HAP-1 (cell line): ENCODE data around the gene GNG7.
"Not testable (repeated sequence)": the region's sequence is repeated elsewhere in the genome, so short reads cannot be mapped to it uniquely, and the experiment has no call there.

Experiments
- DNase-seq, 2 experiments: peaks; one replicate each; pipeline ENCODE4 v3.0.0-alpha.2; 2016 to 2020; ENCODE audit warnings: low spot score in 2 of 2
- H3K27me3 ChIP-seq: fragments of 250-450 bp; sonication (Bioruptor Pico); 2 replicates; pipeline ENCODE4 v1.5.1; 2020; ENCODE audit warnings: low read depth, mild to moderate bottlenecking, moderate library complexity
- H3K36me3 ChIP-seq: fragments of 250-450 bp; sonication (Bioruptor Pico); replicated peaks from 2 replicates; pipeline ENCODE4 v1.5.1; 2020; ENCODE audit warnings: mild to moderate bottlenecking
- H3K4me1 ChIP-seq: fragments of 250-450 bp; sonication (Bioruptor Pico); 2 replicates; pipeline ENCODE4 v1.5.1; 2020; ENCODE audit warnings: mild to moderate bottlenecking
- H3K4me3 ChIP-seq: fragments of 250-450 bp; sonication (Bioruptor Pico); 2 replicates; pipeline ENCODE4 v1.5.1; 2020; ENCODE audit warnings: mild to moderate bottlenecking, moderate library complexity
- H3K9me3 ChIP-seq: fragments of 250-450 bp; sonication (Bioruptor Pico); 2 replicates; pipeline ENCODE4 v1.5.1; 2020; ENCODE audit warnings: mild to moderate bottlenecking, moderate library complexity
- in situ Hi-C: fragments of 300-500 bp; cut with MboI; formaldehyde crosslinking; loops from 3 replicates; pipeline ENCODE4 v1.14.3; 2020; ENCODE audit warnings: low sequenced_read_pairs, inconsistent platforms, mixed read lengths

GNG7 gene

DNA sequence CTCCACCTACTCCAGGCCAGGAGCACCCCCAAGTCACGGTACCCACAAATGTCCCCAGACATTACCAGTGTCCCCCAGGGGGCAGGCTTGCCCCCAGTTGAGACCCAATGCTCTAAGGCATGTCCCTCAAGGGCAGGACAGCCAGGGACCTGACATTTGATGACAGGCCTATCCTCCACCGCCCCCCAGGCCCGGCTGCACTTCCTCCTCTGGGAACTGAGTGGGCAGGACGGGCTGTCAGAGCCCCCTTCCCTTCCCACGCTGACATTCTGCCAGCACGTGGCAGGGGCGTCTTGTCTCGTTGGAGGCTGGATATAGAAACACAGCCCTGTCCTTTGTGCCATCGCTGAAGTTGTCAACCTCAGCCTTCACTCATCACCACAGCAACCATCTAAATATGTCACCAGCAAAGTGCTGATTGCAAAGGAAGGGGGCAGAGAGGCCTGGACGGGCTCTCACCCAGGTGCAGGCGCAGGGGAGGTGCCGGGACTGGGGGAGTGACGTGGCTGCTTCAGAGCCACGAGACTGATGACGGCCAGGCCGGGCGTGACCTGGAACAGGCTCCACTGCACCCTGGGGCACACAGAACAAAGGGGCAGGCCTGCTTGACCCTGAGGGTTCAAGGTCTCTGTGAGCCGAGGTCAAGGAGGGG lies 38.4 kb downstream of the GNG7 start:
- Histone ChIP-seq H3K9me3 (peaks cover 5% of the 10 kb centered on the region), H3K27me3 (no peaks in the 10 kb centered on the region), H3K4me3 (no peak overlapping the region), H3K36me3 (no peaks in the 10 kb centered on the region), H3K4me1 (no peaks in the 10 kb centered on the region)
- DNase-seq, result no peak
- in situ Hi-C loops, result no loop called here

DNA sequence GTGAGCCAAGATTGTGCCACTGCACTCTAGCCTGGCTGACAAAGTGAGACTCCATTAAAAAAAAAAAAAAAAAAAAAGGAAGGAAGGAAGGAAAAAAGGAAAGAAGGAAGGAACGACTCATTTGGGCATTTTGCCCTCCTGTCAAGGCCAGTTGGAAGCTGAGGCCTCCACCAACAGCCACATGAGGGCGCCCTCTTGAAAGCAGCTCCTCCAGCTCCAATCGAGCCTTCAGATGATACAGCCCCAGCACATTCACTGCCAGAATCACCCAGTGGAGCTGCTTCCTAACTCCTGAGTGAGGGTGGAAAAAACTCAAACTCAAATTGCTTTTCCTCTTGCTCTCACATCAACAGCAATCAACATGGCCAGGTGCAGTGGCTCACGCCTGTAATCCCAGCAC lies 40.9 kb downstream of the GNG7 start:
- H3K4me1 ChIP-seq, result no peaks in the 10 kb centered on the region
- no peaks in the 10 kb centered on the region for H3K36me3 ChIP-seq
- DNase-seq, result peak in 1 of 2 experiments; percentile 34
- in situ Hi-C loops, result no loop called here
- H3K4me3 ChIP-seq, result no peak overlapping the region
- peaks cover 5% of the 10 kb centered on the region for H3K9me3 ChIP-seq
- H3K27me3 ChIP-seq, result no peaks in the 10 kb centered on the region

DNA sequence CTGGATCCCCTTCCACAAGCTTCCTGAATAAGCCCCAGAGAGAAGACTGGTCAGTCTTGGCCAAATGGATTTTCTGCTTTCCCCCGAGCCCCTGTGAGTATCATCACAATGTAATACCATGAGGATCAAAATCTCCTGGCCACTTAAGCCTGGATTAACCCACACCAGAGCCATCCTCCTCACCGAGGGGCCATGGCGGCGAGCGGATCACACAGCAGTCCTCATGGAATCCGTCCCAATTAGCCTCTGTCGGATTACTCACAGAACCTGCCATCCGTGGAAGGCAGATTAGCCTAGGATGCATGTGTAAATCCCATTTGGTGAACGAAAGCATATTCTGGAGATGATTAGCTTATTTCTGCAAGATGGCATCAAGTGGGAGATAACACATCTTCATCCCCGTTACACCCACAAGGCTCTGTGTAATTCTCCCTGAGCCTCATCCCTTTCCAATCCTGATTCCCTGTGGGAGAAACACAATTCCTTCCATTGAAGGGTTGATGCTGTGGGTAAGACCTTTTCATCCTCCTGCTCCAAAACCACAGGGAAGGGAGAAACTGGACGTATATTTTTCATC lies 42.5 kb downstream of the GNG7 start:
- H3K9me3 ChIP-seq, result peaks cover 5% of the 10 kb centered on the region
- DNase-seq, result no peak
- H3K36me3 ChIP-seq, result no peaks in the 10 kb centered on the region
- no peaks in the 10 kb centered on the region for H3K4me1 ChIP-seq
- H3K4me3 ChIP-seq, result no peak overlapping the region
- in situ Hi-C loops, result no loop called here
- H3K27me3 ChIP-seq, result no peaks in the 10 kb centered on the region

DNA sequence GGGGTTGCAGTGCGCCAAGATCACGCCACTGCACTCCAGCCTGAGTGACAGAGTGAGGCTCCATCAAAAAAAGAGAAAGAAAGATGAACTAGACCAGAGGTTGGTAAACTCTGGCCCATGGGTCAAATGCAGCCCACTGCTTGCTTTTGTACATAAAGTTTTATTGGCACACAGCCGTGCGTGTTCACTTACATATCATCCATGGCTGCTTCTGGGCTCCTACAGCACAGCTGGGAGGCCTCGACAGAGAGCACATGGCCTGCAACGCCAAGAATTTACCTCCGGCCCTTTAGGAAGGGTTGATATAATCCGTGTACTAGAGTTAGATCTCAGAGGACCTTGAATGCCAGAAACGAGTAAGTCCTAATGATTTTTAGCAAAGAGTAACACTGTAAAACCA lies 46.0 kb downstream of the GNG7 start:
- in situ Hi-C loops, result no loop called here
- H3K9me3 ChIP-seq, result no peaks in the 10 kb centered on the region

DNA sequence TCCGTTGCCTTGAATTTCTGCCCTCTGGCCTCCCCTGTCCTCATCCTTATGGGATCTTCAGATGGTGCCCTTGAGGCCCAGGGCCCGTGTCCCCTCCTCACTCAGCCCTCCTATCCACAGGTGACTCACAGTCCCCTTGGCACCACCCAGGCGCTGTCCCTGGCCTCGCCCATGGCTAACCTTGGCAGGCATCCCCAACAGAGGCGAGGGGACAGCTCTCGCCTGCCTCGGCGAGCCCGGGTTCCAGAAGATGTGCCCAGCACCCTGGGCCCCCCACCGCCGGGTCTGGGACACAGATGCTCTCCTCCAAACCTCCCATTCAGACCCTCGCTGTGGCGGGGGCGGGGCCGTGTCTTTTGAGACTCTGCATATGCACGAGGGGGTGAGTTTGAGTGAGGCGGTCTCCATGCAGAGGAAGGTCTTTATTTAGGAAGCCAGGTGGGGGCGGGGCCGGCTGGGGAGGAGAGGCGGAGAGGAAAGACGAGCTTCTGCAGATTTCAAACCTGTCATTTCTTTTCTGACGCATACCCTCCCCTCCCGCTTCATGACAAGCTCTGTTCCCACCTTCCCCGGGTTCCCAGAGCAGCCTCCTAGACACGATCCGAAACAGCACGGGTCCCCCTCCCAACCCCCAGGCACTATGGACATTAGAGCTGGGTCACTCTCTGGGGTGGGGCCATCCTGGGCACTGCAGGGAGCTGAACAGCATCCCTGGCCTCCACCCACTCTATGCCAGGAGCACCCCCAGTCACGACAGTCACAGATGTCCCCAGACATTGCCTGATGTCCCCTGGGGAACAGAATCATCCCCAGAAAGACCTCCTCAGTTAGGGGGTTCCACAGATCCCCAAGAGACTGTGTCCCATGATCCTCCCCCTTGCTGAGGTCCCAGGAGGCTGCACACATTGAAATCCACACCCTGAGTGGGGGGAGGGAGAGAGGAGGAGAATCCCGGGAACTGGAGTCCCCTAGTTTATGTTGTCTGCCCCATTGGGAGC lies 48.5 kb downstream of the GNG7 start:
- H3K9me3 ChIP-seq, result no peaks in the 10 kb centered on the region
- H3K36me3 ChIP-seq, result no peaks in the 10 kb centered on the region
- in situ Hi-C loops, result no loop called here
- DNase-seq, result peak in 1 of 2 experiments; percentile 22
- H3K4me3 ChIP-seq, result no peak overlapping the region
- H3K27me3 ChIP-seq, result no peaks in the 10 kb centered on the region
- no peaks in the 10 kb centered on the region for H3K4me1 ChIP-seq

More for the DNA sequence above, 46.0 kb downstream of the GNG7 start:
- no peaks in the 10 kb centered on the region for H3K4me1 ChIP-seq
- H3K27me3 ChIP-seq, result no peaks in the 10 kb centered on the region
- DNase-seq, result no peak
- no peak overlapping the region for H3K4me3 ChIP-seq
- no peaks in the 10 kb centered on the region for H3K36me3 ChIP-seq

DNA sequence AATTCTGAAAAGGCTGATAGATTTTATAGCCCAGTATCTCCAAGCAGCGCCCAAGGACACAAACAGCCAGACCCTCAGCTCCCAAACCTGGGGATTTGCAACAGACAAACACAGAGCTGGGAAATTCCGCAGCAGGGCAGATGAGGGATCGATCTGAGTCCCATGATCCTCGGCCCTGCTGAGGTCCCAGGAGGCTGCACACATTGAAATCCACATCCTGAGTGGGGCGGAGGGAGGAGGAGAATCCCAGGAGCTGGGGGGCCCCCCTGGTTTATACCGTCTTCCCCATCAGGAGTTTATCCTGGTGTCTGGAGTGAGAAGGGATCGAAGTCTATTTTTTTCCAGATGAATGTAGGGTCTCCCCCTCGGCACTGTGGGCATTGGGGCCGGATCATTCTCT lies 49.3 kb downstream of the GNG7 start:
- Histone ChIP-seq H3K36me3 (no peaks in the 10 kb centered on the region), H3K27me3 (no peaks in the 10 kb centered on the region), H3K9me3 (no peaks in the 10 kb centered on the region), H3K4me1 (no peaks in the 10 kb centered on the region), H3K4me3 (no peak overlapping the region)
- no peak for DNase-seq
- in situ Hi-C loops, result no loop called here

DNA sequence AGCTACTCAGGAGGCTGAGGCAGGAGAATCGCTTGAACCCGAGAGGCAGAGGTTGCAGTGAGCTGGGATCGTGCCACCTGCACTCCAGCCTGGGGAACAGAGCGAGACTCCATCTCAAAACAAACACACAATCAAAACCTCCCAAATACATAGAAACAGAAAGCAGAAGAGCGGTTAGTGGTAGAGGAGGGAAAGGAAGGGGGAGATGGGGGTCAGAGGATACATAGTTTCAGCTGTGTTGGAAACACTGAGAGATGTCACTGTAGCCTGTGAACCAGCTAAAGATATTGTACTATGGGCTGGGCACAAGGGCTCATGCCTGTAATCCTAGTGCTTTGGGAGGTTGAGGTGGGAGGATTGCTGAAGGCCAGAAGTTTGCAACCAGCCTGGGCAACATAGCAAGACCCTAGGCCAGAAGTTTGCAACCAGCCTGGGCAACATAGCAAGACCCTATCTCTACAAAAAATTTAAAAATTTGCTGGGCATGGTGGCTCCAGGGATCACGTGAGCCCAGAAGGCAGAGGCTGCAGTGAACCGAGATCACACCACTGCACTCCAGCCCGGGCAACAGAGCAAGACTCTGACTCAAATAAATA lies 49.9 kb downstream of the GNG7 start:
- Histone ChIP-seq H3K4me3 (no peak overlapping the region), H3K36me3 (no peaks in the 10 kb centered on the region), H3K27me3 (no peaks in the 10 kb centered on the region), H3K9me3 (no peaks in the 10 kb centered on the region), H3K4me1 (no peaks in the 10 kb centered on the region)
- in situ Hi-C loops, result no loop called here
- no peak for DNase-seq

DNA sequence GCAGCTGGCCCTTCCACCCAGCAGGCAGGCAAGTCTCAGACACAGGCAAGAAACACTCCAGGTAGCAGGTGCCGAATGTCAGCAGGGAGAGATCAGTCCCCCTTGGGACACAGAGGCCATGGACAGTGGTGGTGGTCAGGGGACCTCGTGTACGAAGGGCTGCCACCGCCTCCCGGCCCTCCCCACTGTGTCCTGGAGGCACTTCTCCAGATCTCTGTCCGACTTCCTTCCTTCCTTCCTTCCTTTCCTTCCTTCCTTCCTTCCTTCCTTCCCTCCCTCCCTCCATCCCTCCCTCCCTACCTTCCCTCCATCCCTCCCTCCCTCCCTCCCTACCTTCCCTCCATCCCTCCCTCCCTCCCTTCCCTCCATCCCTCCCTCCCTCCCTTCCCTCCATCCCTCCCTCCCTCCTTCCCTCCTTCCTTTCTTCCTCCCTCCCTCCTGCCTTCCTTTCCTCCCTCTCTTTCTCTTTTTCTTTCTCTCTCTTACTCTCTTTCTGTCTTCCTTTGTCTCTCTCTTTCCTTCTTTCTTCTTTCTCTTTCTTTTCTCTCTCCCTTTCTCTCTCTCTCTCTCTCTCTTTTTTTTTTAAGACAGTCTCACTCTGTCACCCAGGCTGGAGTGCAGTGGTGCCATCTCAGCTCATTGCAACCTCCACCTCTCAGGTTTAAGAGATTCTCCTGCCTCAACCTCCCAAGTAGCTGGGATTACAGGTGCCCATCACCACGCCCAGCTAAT lies 51.3 kb downstream of the GNG7 start:
- H3K36me3 ChIP-seq, H3K4me1 ChIP-seq, in situ Hi-C loops, H3K4me3 ChIP-seq, DNase-seq, H3K9me3 ChIP-seq, H3K27me3 ChIP-seq: not testable (repeated sequence)

DNA sequence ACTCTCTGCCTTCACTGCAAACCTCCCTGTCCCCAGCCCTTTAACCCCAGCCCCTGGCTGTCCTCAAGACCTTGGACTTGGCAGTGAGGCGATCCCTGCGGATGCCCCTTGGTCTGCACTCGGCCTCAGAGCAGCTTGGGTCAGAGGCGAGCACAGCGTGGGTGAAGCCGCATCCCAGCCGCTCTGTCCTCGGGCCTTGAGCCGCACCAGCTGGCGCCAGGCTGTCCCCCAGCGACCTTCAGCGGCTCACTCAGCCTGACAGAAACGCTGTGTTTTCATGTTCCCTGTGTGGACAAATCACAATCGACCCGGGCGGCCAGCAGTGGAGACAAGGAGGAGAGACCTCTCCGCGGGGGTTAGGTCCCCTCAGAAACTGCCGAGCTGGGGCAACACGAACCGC lies 52.0 kb downstream of the GNG7 start:
- in situ Hi-C loops, result no loop called here
- H3K27me3 ChIP-seq, result no peaks in the 10 kb centered on the region
- no peak overlapping the region for H3K4me3 ChIP-seq
- H3K4me1 ChIP-seq, result no peaks in the 10 kb centered on the region
- no peak for DNase-seq
- H3K9me3 ChIP-seq, result no peaks in the 10 kb centered on the region
- H3K36me3 ChIP-seq, result no peaks in the 10 kb centered on the region

DNA sequence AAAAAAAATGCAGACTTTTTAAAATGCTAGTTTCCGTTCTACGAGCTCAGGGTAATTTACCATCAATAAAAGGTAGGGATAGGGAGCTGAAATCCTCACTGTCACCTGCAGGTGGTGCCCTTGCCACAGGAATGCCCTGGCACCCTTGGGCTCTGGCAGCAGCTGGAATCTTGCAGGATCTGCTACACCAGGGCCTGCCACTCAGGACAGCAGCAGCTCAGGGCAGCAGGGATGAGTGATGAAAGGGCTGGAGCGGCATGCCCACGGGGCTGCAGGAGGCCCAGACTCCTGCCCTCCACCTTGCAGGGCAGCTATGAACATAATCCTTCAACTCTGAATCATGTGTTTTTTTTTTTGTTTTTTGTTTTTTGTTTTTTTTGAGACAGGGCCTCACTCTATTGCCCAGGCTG lies 54.0 kb downstream of the GNG7 start:
- in situ Hi-C loops, result loop anchor here (5.0 kb wide), 1 partner anchor 99 kb away; no protein-coding TSS in a partner anchor
- DNase-seq, result peak; percentile 57 to 84
- no peaks in the 10 kb centered on the region for H3K4me1 ChIP-seq

DNA sequence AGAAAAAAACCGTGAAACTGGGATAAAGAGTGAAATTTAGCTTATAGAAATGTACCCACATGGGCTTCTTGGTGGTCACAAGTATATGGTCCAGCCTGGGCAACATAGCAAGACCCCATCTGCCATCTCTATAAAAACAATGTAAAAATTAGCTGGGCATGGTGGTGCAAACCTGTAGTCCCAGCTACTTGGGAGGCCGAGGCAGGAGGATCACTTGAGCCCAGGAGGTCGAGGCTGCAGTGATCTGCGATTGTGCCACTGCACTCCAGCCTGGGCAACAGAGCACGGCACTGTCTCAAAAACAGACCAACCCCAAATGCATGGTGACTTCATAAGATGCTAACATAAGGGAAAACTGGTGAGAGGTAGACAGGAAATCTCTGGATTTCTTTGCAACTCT lies 54.4 kb downstream of the GNG7 start:
- H3K4me1 ChIP-seq, result no peaks in the 10 kb centered on the region
- H3K9me3 ChIP-seq, result no peaks in the 10 kb centered on the region
- no peaks in the 10 kb centered on the region for H3K27me3 ChIP-seq
- in situ Hi-C loops, result loop anchor here (5.0 kb wide), 1 partner anchor 99 kb away; no protein-coding TSS in a partner anchor
- no peaks in the 10 kb centered on the region for H3K36me3 ChIP-seq
- DNase-seq, result no peak
- H3K4me3 ChIP-seq, result no peak overlapping the region

More for the DNA sequence above, 54.0 kb downstream of the GNG7 start:
- H3K27me3 ChIP-seq, result no peaks in the 10 kb centered on the region
- H3K4me3 ChIP-seq, result no peak overlapping the region
- H3K9me3 ChIP-seq, result no peaks in the 10 kb centered on the region
- no peaks in the 10 kb centered on the region for H3K36me3 ChIP-seq

DNA sequence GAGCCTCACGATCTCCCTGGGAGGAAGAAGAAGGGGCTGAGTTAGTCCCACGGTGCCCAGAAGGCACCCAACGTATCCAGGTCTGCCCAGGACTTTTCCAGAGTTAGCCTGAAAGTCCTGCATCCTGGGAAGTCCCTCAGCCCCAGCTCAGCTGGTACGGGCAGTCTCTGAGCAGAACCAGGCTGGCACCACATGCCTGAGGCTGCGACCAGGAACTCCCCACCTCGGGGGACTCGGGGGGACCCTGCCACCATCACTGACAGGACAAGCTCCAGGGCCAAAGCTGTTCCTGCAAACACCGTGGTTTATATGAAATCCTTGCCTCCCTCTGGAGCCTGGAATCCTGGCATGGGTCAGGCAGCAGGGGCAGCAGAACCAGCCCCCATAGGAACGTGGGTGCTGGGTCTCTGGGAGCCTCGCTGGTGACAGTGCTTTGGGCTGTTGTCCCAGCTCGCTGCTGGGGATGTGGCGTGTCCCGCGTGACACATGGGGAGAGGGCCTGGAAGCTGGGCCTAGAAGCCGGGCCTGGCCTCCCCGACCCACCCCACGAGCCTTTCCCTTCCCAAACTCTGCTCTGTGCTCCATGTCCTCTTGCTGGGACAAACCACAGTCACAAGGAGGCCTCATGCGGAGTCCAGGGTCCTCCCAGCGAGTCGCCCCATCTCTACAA lies 55.5 kb downstream of the GNG7 start:
- no peak for DNase-seq
- Histone ChIP-seq H3K9me3 (no peaks in the 10 kb centered on the region), H3K36me3 (no peaks in the 10 kb centered on the region), H3K27me3 (no peaks in the 10 kb centered on the region), H3K4me3 (no peak overlapping the region), H3K4me1 (no peaks in the 10 kb centered on the region)
- in situ Hi-C loops, result loop anchor here (5.0 kb wide), 1 partner anchor 100 kb away; no protein-coding TSS in a partner anchor

DNA sequence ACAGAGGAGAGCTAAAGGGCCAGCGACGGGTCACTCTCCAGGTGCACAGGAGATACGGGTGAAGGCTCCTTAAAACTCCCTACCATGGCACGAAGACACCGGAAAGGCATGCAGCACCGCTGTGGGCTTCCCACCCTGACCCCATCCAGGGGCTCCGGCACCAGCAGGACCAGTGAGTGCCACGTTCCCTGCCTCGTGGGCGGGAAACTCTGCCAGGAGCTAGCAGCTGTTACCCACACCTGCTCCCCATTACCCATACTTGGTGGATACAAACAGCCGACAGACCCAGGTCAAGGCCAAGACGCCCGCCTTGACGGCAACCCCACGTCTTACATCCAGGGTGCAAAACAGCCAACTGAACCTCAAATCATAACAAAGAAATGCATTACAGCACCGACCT lies 56.7 kb downstream of the GNG7 start:
- no peak overlapping the region for H3K4me3 ChIP-seq
- no peaks in the 10 kb centered on the region for H3K4me1 ChIP-seq
- DNase-seq, result no peak
- H3K36me3 ChIP-seq, result no peaks in the 10 kb centered on the region
- no peaks in the 10 kb centered on the region for H3K9me3 ChIP-seq
- in situ Hi-C loops, result loop anchor here (5.0 kb wide), 1 partner anchor 101 kb away; no protein-coding TSS in a partner anchor
- no peaks in the 10 kb centered on the region for H3K27me3 ChIP-seq
